GM23338 (cell line): ENCODE results near the gene GPR82. TPM values are rescaled to one million over a fixed set of nuclear protein-coding genes. Genes with fewer than 3 reads are reported as not detected.

ENCODE experiments used
- ATAC-seq: fragments of 200-7000 bp; cut with Tn5 transposase; 3 replicates; pipeline ENCODE4 v1.9.1; 2020
- DNase-seq: peaks from one replicate; pipeline ENCODE4 v3.0.0-alpha.2; 2015; ENCODE audit warnings: low spot score
- H2AFZ ChIP-seq: fragments of 200-600 bp; sonication (generic); 2 replicates; pipeline ENCODE4 v1.8.0; 2016; ENCODE audit warnings: antibody characterized with exemption, mild to moderate bottlenecking, moderate library complexity
- H3F3A ChIP-seq: fragments of 200-600 bp; sonication (generic); replicated peaks from 2 replicates; pipeline ENCODE4 v1.8.0; 2017; ENCODE audit warnings: antibody characterized with exemption, mixed run types, low read depth
- H3K27ac ChIP-seq: fragments of 200-600 bp; sonication (generic); 2 replicates; pipeline ENCODE4 v1.6.1; 2016; ENCODE audit warnings: low read depth
- H3K27me3 ChIP-seq: fragments of 200-600 bp; sonication (generic); 2 replicates; pipeline ENCODE4 v1.8.0; 2016; ENCODE audit warnings: mild to moderate bottlenecking, mixed run types, moderate library complexity; ENCODE audit not compliant: insufficient read depth
- H3K36me3 ChIP-seq: fragments of 200-600 bp; sonication (generic); 2 replicates; pipeline ENCODE4 v1.8.0; 2016; ENCODE audit warnings: mild to moderate bottlenecking; ENCODE audit not compliant: insufficient read depth
- H3K4me1 ChIP-seq: fragments of 200-600 bp; sonication (generic); 2 replicates; pipeline ENCODE4 v1.8.0; 2016; ENCODE audit warnings: mild to moderate bottlenecking, moderate library complexity; ENCODE audit not compliant: insufficient read depth
- H3K4me2 ChIP-seq: fragments of 200-600 bp; sonication (generic); 2 replicates; pipeline ENCODE4 v1.7.1; 2017; ENCODE audit warnings: mixed run types
- H3K4me3 ChIP-seq: fragments of 200-600 bp; sonication (generic); 2 replicates; pipeline ENCODE4 v1.6.1; 2016; ENCODE audit warnings: mixed run types
- H3K79me2 ChIP-seq: fragments of 200-600 bp; sonication (generic); replicated peaks from 2 replicates; pipeline ENCODE4 v1.8.0; 2017; ENCODE audit warnings: mild to moderate bottlenecking; ENCODE audit not compliant: insufficient read depth
- H3K9me2 ChIP-seq: fragments of 200-600 bp; sonication (generic); 2 replicates; pipeline ENCODE4 v1.8.0; 2017; ENCODE audit not compliant: insufficient read depth
- H4K20me1 ChIP-seq: fragments of 200-600 bp; sonication (generic); replicated peaks from 2 replicates; pipeline ENCODE4 v1.8.0; 2017; ENCODE audit warnings: mild to moderate bottlenecking; ENCODE audit not compliant: insufficient read depth
- H3K27ac Mint-ChIP-seq: 2 replicates; pipeline ENCODE4 v1.8.0; 2020; ENCODE audit warnings: inconsistent platforms, mild to moderate bottlenecking, moderate library complexity, mixed read lengths
- H3K27me3 Mint-ChIP-seq: 3 replicates; pipeline ENCODE4 v1.8.0; 2022; ENCODE audit warnings: low read depth, mild to moderate bottlenecking, moderate library complexity, mixed read lengths, inconsistent platforms; ENCODE audit not compliant: insufficient read depth, poor library complexity
- H3K36me3 Mint-ChIP-seq: 3 replicates; pipeline ENCODE4 v1.8.0; 2021; ENCODE audit warnings: low read depth, mild to moderate bottlenecking, inconsistent platforms, moderate library complexity, mixed read lengths
- H3K4me1 Mint-ChIP-seq: 3 replicates; pipeline ENCODE4 v1.8.0; 2020; ENCODE audit warnings: mild to moderate bottlenecking, inconsistent platforms, mixed read lengths
- H3K4me3 Mint-ChIP-seq: 3 replicates; pipeline ENCODE4 v1.8.0; 2021; ENCODE audit warnings: moderate library complexity, mild to moderate bottlenecking, inconsistent platforms, mixed read lengths
- H3K9me3 Mint-ChIP-seq: 3 replicates; pipeline ENCODE4 v1.8.0; 2020; ENCODE audit warnings: moderate library complexity, mild to moderate bottlenecking, inconsistent platforms, mixed read lengths
- ETS1 ChIP-seq: IDR thresholded peaks from 2 replicates; pipeline ENCODE4 v1.6.1; 2016; ENCODE audit warnings: antibody characterized with exemption
- EZH2 ChIP-seq: fragments of 200-600 bp; sonication (generic); IDR thresholded peaks from one replicate; pipeline ENCODE4 v1.8.0; 2017; ENCODE audit warnings: antibody characterized with exemption, mild to moderate bottlenecking, low read depth; ENCODE audit not compliant: unreplicated experiment
- JUNB ChIP-seq: IDR thresholded peaks from one replicate; pipeline ENCODE4 v1.6.1; 2016; ENCODE audit warnings: antibody characterized with exemption; ENCODE audit not compliant: unreplicated experiment
- NANOG ChIP-seq: IDR thresholded peaks from 2 replicates; pipeline ENCODE4 v1.6.1; 2016; ENCODE audit warnings: antibody characterized with exemption, borderline replicate concordance
- ZNF114 ChIP-seq: fragments of 250-450 bp; sonication (Bioruptor Pico); IDR thresholded peaks from 2 replicates; pipeline ENCODE4 v1.5.0; 2020; ENCODE audit warnings: mild to moderate bottlenecking, moderate library complexity
- polyA plus RNA-seq: library from polyadenylated mRNA; unstranded; fragments of >200 nt; fragmentation: Nextera tagmentation; extraction: Ambion mirVana; gene quantifications from 2 replicates; pipeline ENCODE4 v1.2.1, GENCODE V29; 2016
- total RNA-seq: library from RNA; depleted of rRNA; stranded (reverse); fragments of >200 nt; shearing (Covaris generic); gene quantifications from 2 replicates; pipeline ENCODE4 v1.2.3, GENCODE V29; 2014
- TF ChIP-seq, protein P1 (sequence below): IDR thresholded peaks from one replicate; pipeline ENCODE4 v1.6.1; 2018; ENCODE audit warnings: antibody characterized with exemption; ENCODE audit not compliant: unreplicated experiment
- TF ChIP-seq, protein P2 (sequence below): fragments of 250-450 bp; sonication (Bioruptor Pico); IDR thresholded peaks from 2 replicates; pipeline ENCODE4 v1.5.0; 2020; ENCODE audit warnings: mild to moderate bottlenecking, moderate library complexity
- TF ChIP-seq, protein P3 (sequence below), 2 experiments: fragments of 200-600 bp in 1 of 2; sonication (generic) in 1 of 2; conservative IDR thresholded peaks; 2 replicates each; pipeline versions ENCODE4 v1.5.1 to v1.6.1; 2016 to 2017; ENCODE audit warnings: antibody characterized with exemption in 2 of 2, low read depth in 2 of 2, mild to moderate bottlenecking in 2 of 2, moderate library complexity in 1 of 2

The GPR82 gene
- total and polyA plus RNA-seq, 2 experiments from 2014 or later, result 0.32 TPM; not detected in 1

DNA sequence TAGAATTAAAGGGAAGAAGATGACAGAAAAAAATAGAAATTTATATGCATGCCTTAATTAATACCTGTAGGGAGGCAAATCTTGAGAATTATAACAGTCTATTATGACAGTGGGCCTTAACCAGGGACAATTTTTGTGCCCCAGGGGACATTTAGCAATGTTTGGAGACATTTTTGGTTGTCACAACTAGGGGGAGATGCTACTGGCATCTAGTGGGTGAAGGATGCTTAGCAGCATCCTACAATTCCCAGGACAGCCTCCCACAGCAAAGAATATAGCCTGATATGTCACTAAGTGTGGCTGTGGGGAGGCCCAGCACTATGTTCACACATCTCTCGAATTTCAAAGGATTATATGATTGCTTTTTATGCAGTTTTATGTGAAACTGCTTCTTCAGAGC is 10.5 kb downstream of the GPR82 start:
- H3K4me1 ChIP-seq, result 0 out of 2 replicates have a peak, but pooled peaks cover 3% of the 10 kb centered on the region
- no peaks in the 10 kb centered on the region for H3K27me3 ChIP-seq
- no peaks in the 10 kb centered on the region for H3K79me2 ChIP-seq
- H4K20me1 ChIP-seq, result no peaks in the 10 kb centered on the region
- DNase-seq (peak; percentile 37), ATAC-seq (peak; percentile 53)
- H3K4me1 Mint-ChIP-seq, result peaks cover 17% of the 10 kb centered on the region
- peaks cover 4% of the 10 kb centered on the region for H3K27me3 Mint-ChIP-seq
- H3K4me3 ChIP-seq, result no peak overlapping the region
- no peak overlapping the region for H3K4me2 ChIP-seq
- H3K27ac ChIP-seq, result no peak overlapping the region
- H3K9me2 ChIP-seq, result no peaks in the 10 kb centered on the region
- H3F3A ChIP-seq, result no peaks in the 10 kb centered on the region
- H3K36me3 Mint-ChIP-seq, result peaks cover 2% of the 10 kb centered on the region; the same call in 1 of the 3 replicates
- H3K36me3 ChIP-seq, result no peaks in the 10 kb centered on the region
- no peaks in the 10 kb centered on the region for H3K9me3 Mint-ChIP-seq
- H3K4me3 Mint-ChIP-seq, result no peak overlapping the region
- H2AFZ ChIP-seq, result no peak overlapping the region
- no peak overlapping the region for H3K27ac Mint-ChIP-seq
- TF ChIP-seq, protein P1, sequence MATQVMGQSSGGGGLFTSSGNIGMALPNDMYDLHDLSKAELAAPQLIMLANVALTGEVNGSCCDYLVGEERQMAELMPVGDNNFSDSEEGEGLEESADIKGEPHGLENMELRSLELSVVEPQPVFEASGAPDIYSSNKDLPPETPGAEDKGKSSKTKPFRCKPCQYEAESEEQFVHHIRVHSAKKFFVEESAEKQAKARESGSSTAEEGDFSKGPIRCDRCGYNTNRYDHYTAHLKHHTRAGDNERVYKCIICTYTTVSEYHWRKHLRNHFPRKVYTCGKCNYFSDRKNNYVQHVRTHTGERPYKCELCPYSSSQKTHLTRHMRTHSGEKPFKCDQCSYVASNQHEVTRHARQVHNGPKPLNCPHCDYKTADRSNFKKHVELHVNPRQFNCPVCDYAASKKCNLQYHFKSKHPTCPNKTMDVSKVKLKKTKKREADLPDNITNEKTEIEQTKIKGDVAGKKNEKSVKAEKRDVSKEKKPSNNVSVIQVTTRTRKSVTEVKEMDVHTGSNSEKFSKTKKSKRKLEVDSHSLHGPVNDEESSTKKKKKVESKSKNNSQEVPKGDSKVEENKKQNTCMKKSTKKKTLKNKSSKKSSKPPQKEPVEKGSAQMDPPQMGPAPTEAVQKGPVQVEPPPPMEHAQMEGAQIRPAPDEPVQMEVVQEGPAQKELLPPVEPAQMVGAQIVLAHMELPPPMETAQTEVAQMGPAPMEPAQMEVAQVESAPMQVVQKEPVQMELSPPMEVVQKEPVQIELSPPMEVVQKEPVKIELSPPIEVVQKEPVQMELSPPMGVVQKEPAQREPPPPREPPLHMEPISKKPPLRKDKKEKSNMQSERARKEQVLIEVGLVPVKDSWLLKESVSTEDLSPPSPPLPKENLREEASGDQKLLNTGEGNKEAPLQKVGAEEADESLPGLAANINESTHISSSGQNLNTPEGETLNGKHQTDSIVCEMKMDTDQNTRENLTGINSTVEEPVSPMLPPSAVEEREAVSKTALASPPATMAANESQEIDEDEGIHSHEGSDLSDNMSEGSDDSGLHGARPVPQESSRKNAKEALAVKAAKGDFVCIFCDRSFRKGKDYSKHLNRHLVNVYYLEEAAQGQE, result no peak
- TF ChIP-seq ZNF114 (no peak), NANOG (no peak), EZH2 (no peak), JUNB (no peak), ETS1 (no peak)
- TF ChIP-seq, protein P2, sequence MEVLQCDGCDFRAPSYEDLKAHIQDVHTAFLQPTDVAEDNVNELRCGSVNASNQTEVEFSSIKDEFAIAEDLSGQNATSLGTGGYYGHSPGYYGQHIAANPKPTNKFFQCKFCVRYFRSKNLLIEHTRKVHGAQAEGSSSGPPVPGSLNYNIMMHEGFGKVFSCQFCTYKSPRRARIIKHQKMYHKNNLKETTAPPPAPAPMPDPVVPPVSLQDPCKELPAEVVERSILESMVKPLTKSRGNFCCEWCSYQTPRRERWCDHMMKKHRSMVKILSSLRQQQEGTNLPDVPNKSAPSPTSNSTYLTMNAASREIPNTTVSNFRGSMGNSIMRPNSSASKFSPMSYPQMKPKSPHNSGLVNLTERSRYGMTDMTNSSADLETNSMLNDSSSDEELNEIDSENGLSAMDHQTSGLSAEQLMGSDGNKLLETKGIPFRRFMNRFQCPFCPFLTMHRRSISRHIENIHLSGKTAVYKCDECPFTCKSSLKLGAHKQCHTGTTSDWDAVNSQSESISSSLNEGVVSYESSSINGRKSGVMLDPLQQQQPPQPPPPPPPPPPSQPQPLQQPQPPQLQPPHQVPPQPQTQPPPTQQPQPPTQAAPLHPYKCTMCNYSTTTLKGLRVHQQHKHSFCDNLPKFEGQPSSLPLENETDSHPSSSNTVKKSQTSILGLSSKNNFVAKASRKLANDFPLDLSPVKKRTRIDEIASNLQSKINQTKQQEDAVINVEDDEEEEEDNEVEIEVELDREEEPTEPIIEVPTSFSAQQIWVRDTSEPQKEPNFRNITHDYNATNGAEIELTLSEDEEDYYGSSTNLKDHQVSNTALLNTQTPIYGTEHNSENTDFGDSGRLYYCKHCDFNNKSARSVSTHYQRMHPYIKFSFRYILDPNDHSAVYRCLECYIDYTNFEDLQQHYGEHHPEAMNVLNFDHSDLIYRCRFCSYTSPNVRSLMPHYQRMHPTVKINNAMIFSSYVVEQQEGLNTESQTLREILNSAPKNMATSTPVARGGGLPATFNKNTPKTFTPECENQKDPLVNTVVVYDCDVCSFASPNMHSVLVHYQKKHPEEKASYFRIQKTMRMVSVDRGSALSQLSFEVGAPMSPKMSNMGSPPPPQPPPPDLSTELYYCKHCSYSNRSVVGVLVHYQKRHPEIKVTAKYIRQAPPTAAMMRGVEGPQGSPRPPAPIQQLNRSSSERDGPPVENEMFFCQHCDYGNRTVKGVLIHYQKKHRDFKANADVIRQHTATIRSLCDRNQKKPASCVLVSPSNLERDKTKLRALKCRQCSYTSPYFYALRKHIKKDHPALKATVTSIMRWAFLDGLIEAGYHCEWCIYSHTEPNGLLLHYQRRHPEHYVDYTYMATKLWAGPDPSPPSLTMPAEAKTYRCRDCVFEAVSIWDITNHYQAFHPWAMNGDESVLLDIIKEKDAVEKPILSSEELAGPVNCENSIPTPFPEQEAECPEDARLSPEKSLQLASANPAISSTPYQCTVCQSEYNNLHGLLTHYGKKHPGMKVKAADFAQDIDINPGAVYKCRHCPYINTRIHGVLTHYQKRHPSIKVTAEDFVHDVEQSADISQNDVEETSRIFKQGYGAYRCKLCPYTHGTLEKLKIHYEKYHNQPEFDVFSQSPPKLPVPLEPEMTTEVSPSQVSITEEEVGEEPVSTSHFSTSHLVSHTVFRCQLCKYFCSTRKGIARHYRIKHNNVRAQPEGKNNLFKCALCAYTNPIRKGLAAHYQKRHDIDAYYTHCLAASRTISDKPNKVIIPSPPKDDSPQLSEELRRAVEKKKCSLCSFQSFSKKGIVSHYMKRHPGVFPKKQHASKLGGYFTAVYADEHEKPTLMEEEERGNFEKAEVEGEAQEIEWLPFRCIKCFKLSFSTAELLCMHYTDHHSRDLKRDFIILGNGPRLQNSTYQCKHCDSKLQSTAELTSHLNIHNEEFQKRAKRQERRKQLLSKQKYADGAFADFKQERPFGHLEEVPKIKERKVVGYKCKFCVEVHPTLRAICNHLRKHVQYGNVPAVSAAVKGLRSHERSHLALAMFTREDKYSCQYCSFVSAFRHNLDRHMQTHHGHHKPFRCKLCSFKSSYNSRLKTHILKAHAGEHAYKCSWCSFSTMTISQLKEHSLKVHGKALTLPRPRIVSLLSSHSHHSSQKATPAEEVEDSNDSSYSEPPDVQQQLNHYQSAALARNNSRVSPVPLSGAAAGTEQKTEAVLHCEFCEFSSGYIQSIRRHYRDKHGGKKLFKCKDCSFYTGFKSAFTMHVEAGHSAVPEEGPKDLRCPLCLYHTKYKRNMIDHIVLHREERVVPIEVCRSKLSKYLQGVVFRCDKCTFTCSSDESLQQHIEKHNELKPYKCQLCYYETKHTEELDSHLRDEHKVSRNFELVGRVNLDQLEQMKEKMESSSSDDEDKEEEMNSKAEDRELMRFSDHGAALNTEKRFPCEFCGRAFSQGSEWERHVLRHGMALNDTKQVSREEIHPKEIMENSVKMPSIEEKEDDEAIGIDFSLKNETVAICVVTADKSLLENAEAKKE (CRISPR knock-in tag), result no peak
- TF ChIP-seq, protein P3, sequence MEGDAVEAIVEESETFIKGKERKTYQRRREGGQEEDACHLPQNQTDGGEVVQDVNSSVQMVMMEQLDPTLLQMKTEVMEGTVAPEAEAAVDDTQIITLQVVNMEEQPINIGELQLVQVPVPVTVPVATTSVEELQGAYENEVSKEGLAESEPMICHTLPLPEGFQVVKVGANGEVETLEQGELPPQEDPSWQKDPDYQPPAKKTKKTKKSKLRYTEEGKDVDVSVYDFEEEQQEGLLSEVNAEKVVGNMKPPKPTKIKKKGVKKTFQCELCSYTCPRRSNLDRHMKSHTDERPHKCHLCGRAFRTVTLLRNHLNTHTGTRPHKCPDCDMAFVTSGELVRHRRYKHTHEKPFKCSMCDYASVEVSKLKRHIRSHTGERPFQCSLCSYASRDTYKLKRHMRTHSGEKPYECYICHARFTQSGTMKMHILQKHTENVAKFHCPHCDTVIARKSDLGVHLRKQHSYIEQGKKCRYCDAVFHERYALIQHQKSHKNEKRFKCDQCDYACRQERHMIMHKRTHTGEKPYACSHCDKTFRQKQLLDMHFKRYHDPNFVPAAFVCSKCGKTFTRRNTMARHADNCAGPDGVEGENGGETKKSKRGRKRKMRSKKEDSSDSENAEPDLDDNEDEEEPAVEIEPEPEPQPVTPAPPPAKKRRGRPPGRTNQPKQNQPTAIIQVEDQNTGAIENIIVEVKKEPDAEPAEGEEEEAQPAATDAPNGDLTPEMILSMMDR (conservative IDR thresholded peaks at IDR 0.05; ENCODE audit: low read depth in 2 of 2), result peak; percentile 51 to 63
